Measurements from ENCODE around the gene PPME1.

Gene PPME1

DNA sequence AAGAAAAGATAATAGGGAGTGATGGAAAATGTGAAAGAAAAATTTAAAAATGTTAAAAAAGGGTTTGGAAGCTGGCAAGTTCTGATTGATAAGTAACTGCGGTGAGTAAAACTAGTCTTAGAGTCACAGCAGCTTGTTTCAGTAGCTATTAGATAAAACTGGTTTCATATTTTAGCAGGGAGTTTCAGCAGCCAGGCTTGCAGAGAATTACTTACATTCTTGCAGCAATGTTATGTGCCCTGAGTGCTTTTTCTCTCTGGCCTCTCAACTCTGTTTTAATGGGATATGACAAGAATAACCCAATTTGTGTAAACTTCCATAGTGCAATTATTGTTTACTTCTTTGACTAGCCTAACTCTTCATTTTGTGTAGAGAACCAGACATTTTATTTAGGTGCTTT is 33.6 kb downstream of the PPME1 start:
- H3K4me3 ChIP-seq: no peak overlapping the region
- H3K9me3 ChIP-seq (replicated peaks in 1 of 11): peaks cover under 1 to 6% (median 2%) of the 10 kb centered on the region in 11 experiments; a peak in 20 of 22 replicates
- no peaks in the 10 kb centered on the region for H3K4me1 ChIP-seq
- no peak overlapping the region for H3K4me2 ChIP-seq
- H4K20me1 ChIP-seq: 0 out of 22 replicates have a peak, but pooled peaks cover 0 to 3% (median 0%) of the 10 kb centered on the region in 11 experiments
- H3K9ac ChIP-seq: no peak overlapping the region
- H3K36me3 ChIP-seq: peaks cover 52 to 70% (median 64%) of the 10 kb centered on the region in 11 experiments
- no peaks in the 10 kb centered on the region for H3K27me3 ChIP-seq
- no peak for TF ChIP-seq Cebpa-rat (IDR thresholded peaks at IDR 0.05)
- no peak overlapping the region for H3K27ac ChIP-seq

DNA sequence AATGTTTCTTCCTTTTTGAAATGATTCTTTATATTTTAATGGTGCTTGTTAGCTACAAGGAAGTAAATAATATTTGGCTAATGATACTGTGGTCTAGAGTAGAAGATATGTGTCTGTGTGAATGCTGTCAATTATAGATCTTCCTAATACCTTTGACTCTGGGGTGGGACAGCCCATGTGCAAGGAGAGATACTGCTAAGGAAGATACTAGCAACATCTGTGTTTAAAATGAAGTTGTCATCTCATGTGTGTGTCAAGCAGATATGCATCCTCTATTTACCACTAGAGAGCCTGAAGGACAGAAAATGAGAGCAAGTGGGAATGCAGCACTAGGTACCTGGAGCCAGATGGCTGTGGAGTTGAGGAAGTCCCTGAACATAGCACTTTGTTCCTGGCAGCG is 34.1 kb downstream of the PPME1 start:
- Histone ChIP-seq H3K4me2 (no peak overlapping the region), H4K20me1 (0 out of 22 replicates have a peak, but pooled peaks cover 0 to 3% (median 0%) of the 10 kb centered on the region in 11 experiments), H3K4me1 (no peaks in the 10 kb centered on the region), H3K27me3 (no peaks in the 10 kb centered on the region), H3K9me3 (replicated peaks in 1 of 11) (peaks cover 0 to 4% (median 0%) of the 10 kb centered on the region in 11 experiments; a peak in 2 of 22 replicates), H3K4me3 (no peak overlapping the region), H3K9ac (no peak overlapping the region), H3K36me3 (peaks cover 55 to 73% (median 67%) of the 10 kb centered on the region in 11 experiments), H3K27ac (no peak overlapping the region)
- no peak for TF ChIP-seq Cebpa-rat (IDR thresholded peaks at IDR 0.05)

DNA sequence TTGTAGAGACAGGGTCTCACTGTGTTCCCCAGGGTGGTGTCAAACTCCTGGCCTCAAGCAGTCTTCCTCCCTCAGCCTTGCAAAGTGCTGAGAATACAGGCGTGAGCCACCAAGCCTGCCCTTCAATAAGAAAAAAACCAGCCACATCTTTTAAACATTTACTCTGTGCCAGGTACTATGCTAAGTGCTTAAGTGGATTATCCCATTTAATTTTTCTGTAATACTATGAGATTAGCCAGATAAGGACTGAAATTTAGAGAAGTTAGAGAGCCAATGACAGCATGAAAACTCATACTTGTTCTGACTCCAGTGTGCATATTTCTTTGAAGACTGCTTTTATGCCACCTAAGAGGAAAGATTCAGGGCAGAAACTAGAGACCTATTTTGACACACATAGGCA is 35.7 kb downstream of the PPME1 start:
- Histone ChIP-seq H3K27ac (no peak overlapping the region), H3K4me2 (no peak overlapping the region), H3K9me3 (replicated peaks in 1 of 11) (peaks cover 0 to under 1% (median 0%) of the 10 kb centered on the region in 11 experiments; a peak in 4 of 22 replicates), H3K36me3 (peaks cover 57 to 88% (median 75%) of the 10 kb centered on the region in 11 experiments), H3K4me3 (no peak overlapping the region), H4K20me1 (0 out of 22 replicates have a peak, but pooled peaks cover 0 to 3% (median 0%) of the 10 kb centered on the region in 11 experiments), H3K4me1 (no peaks in the 10 kb centered on the region), H3K27me3 (no peaks in the 10 kb centered on the region), H3K9ac (no peak overlapping the region)
- no peak for TF ChIP-seq Cebpa-rat (IDR thresholded peaks at IDR 0.05)

DNA sequence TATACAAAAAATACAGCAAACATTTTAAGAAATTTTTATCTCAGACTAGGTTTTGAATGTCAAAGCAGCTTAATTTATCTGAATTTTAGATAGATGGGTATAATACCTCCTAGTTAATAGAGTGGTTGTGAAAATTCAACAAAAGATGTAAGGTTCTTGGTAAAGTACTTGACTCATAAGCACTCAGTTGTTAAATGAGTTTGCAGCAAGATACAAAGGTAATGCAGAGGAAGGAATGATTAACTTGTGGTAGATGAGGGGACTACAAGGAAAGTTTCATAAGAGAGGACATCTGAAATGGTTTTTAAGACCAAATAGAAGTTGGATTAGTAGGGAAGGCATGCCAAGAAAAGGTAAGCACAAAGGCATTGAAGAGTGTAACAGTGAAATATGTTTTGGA is 37.4 kb downstream of the PPME1 start:
- H3K4me1 ChIP-seq: no peaks in the 10 kb centered on the region
- H3K4me3 ChIP-seq: no peak overlapping the region
- no peak overlapping the region for H3K9ac ChIP-seq
- peaks cover 15 to 18% (median 17%) of the 10 kb centered on the region in 11 experiments for H3K9me3 ChIP-seq (replicated peaks in 1 of 11)
- TF ChIP-seq Cebpa-rat (IDR thresholded peaks at IDR 0.05): no peak
- H4K20me1 ChIP-seq: no peaks in the 10 kb centered on the region
- no peak overlapping the region for H3K27ac ChIP-seq
- H3K36me3 ChIP-seq: peaks cover 75 to 100% (median 92%) of the 10 kb centered on the region in 11 experiments
- no peaks in the 10 kb centered on the region for H3K27me3 ChIP-seq
- H3K4me2 ChIP-seq: no peak overlapping the region

DNA sequence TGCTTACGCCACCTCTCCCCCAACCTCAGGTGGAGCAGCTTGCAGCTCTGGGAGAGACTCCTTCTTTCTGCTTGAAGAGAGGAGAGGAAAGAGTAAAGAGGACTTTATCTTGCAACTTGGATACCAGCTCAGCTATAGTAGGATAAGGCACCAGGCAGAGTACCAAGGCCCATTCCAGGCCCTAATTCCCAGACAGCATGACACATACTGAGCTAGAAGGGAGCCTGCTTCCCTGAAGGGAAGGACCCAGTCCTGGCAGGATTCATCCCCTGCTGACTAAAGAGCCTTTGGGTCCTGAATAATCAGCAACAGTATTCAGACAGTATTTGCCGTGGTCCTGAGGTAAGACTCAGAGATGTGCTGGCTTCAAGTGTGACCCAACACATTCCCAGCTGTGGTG is 41.4 kb downstream of the PPME1 start:
- no peaks in the 10 kb centered on the region for H3K4me1 ChIP-seq
- no peaks in the 10 kb centered on the region for H4K20me1 ChIP-seq
- H3K9ac ChIP-seq: no peak overlapping the region
- no peaks in the 10 kb centered on the region for H3K27me3 ChIP-seq
- no peak overlapping the region for H3K27ac ChIP-seq
- H3K9me3 ChIP-seq (replicated peaks in 1 of 11): peaks cover 20 to 31% (median 27%) of the 10 kb centered on the region in 11 experiments
- no peak for TF ChIP-seq Cebpa-rat (IDR thresholded peaks at IDR 0.05)
- H3K4me2 ChIP-seq: no peak overlapping the region
- peaks cover 67 to 97% (median 82%) of the 10 kb centered on the region in 11 experiments for H3K36me3 ChIP-seq
- H3K4me3 ChIP-seq: no peak overlapping the region

DNA sequence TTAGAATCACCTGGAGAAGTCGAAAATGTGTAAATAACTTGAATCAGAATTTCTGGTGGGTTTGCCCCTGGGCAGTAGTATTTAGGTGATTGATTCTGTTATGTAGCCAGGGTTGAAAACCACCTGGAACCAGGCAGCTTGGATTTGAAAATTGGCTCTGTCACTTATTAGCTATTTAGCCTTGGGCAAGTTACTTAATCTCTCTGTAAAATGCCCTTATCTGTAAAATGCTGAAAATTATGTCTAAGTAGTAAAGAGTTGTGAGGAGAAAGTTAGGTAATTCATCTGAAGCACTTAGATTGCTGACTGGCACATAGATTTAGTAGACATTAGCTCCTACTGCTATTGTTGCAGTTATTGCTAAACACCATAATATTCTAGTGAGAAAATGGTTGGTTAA is 49.3 kb downstream of the PPME1 start:
- Histone ChIP-seq H4K20me1 (no peaks in the 10 kb centered on the region), H3K4me2 (no peak overlapping the region), H3K9ac (no peak overlapping the region), H3K4me1 (no peaks in the 10 kb centered on the region), H3K27ac (no peak overlapping the region), H3K9me3 (replicated peaks in 1 of 11) (peaks cover 5 to 10% (median 8%) of the 10 kb centered on the region in 11 experiments; a peak in 20 of 22 replicates), H3K4me3 (no peak overlapping the region), H3K27me3 (no peaks in the 10 kb centered on the region), H3K36me3 (peaks cover 15 to 37% (median 26%) of the 10 kb centered on the region in 11 experiments)
- no peak for TF ChIP-seq Cebpa-rat (IDR thresholded peaks at IDR 0.05)

DNA sequence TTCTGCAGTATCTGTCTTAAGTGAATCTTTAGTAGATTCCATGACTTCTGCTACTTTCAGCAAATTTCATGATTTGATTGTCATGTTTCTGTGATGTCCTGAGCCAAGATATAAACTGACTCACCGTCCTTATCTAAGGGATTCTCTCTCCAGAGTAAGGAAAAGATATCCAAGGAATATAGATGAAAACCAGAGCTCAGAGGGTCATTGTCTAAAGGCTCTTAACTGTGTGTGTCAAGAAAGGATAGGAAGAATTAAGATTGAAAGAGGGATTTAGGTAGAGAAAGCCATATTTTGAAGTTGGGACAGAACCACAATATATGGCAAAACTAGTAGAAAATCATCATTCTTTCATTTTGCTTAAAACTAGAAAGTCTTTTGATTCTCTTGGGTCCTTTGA is 50.7 kb downstream of the PPME1 start:
- Histone ChIP-seq H3K4me2 (no peak overlapping the region), H3K4me1 (no peaks in the 10 kb centered on the region), H4K20me1 (no peaks in the 10 kb centered on the region), H3K27me3 (no peaks in the 10 kb centered on the region), H3K36me3 (peaks cover 14 to 37% (median 22%) of the 10 kb centered on the region in 11 experiments), H3K9ac (no peak overlapping the region), H3K27ac (no peak overlapping the region), H3K4me3 (no peak overlapping the region), H3K9me3 (replicated peaks in 1 of 11) (peaks cover 5 to 10% (median 7%) of the 10 kb centered on the region in 11 experiments; a peak in 20 of 22 replicates)
- TF ChIP-seq Cebpa-rat (IDR thresholded peaks at IDR 0.05): no peak

DNA sequence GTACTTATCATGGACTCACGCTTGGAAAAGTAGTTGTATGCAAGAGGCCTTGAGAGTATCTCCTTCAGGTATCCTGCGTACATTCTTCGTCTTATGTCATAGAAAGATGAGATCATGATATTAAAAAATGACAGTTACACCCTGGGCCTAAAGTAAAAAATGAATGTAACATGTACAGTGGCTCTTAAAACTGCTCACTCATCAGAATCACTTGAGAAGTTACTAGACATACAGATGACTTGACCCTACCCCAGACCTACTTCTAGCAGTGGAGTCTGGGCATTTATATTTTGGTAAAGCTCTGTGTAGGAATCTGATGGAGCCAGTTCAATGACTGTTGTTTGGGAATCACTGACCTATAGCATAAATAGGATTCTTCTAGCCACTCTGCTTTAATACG is 54.5 kb downstream of the PPME1 start:
- Histone ChIP-seq H3K4me1 (no peaks in the 10 kb centered on the region), H3K9ac (no peak overlapping the region), H3K4me3 (no peak overlapping the region), H3K27me3 (no peaks in the 10 kb centered on the region), H3K36me3 (peaks cover 31 to 66% (median 43%) of the 10 kb centered on the region in 11 experiments), H3K4me2 (no peak overlapping the region), H3K27ac (no peak overlapping the region), H3K9me3 (replicated peaks in 1 of 11) (peaks cover 5 to 10% (median 7%) of the 10 kb centered on the region in 11 experiments; a peak in 20 of 22 replicates), H4K20me1 (no peaks in the 10 kb centered on the region)
- no peak for TF ChIP-seq Cebpa-rat (IDR thresholded peaks at IDR 0.05)

DNA sequence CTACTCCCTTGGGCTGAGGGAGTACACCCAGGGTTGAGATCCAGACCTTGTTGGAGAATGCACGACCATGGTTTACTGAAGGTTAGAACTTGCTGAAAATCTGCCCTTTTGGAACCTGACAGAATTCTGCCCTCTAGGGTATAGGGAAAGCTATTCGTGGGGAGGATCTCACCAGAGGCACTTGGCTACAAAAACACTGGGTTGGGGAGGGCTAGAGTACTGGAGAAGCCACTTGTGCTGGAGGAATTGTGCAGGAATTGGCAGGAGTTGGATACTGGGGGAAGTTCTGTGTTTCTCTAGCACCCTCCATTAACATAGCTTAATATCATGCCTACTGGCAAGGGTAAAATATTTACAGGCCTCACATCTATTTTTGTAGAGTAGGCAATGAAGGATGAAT is 55.8 kb downstream of the PPME1 start:
- Histone ChIP-seq H3K4me3 (no peak overlapping the region), H3K27me3 (no peaks in the 10 kb centered on the region), H3K4me1 (no peaks in the 10 kb centered on the region), H3K9me3 (replicated peaks in 1 of 11) (peaks cover 5 to 8% (median 7%) of the 10 kb centered on the region in 11 experiments; a peak in 20 of 22 replicates), H3K4me2 (no peak overlapping the region), H3K9ac (no peak overlapping the region), H4K20me1 (no peaks in the 10 kb centered on the region), H3K27ac (no peak overlapping the region), H3K36me3 (peaks cover 44 to 75% (median 57%) of the 10 kb centered on the region in 11 experiments)
- TF ChIP-seq Cebpa-rat (IDR thresholded peaks at IDR 0.05): no peak
